SK-N-MC (cell line): Measurements from ENCODE around the gene BMP10.

Source experiments
- EZH2 ChIP-seq: fragments of 200-600 bp; sonication (generic); IDR thresholded peaks from one replicate; pipeline ENCODE4 v1.6.1; 2017; ENCODE audit warnings: antibody characterized with exemption
- POLR2AphosphoS5 ChIP-seq: IDR thresholded peaks from 2 replicates; pipeline ENCODE4 v1.6.1; 2012; ENCODE audit warnings: mild to moderate bottlenecking, low read depth, low read length, borderline replicate concordance

- TF ChIP-seq EZH2 (no peak), POLR2AphosphoS5 (no peak)
Observed at GRCh38 chr2:68822207-68822872, 48.9 kb downstream of the BMP10 start.
